ENCODE results near the gene CMPK1. TPM values are rescaled to one million over a fixed set of nuclear protein-coding genes. Genes with fewer than 3 reads are reported as not detected.

Gene CMPK1
- total and polyA plus RNA-seq, 2 donors (not counting 3 experiments of a cell fraction or from before 2014, with no cell fraction given): 16.4 to 79.6 TPM

DNA sequence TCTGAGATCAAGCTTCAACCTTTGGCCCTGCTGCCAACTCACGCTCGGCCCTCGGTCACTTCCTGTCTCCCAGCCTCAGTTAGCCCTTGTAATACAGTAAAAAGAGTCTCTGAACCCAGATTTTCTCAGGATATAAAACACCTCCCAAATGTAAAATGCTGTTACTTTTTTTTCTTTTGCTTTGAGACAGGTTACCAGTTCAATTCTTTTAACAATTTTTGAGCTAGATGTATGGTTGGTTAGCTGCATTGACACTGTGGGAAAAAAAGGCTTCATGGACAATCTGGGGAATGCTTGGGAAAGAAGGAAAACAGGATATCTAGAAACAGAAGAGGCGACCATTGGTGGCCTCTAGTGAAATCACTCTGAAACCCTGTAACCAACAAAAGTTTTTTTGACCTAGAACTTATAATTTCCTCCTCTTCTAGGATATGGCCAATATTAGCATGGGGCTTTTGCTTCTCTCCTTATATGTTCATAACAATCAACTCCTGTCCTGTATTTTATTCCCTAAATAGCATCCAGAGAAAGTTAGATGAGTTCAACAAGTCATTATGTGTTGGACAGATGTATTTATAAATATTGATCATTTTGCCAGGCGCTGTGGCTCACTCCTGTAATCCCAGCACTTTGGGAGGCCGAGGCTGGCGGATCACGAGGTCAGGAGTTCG, 1.3 kb downstream of the CMPK1 start:
- CTCF ChIA-PET: interaction anchor here (0.7 to 2.9 kb wide), 10 partner anchors 9 to 391 kb away, joined by 3 to 31 read pairs (median 6); partner anchors contain the start of gene STIL
- Histone ChIP-seq H3K9me3 (replicated peaks; ENCODE audit: control insufficient read depth, insufficient read depth, low read length) (no peaks in the 10 kb centered on the region), H3K4me1 (ENCODE audit: control insufficient read depth, extremely low read depth, insufficient read depth, low read length) (peaks cover 28% of the 10 kb centered on the region), H3K27ac (ENCODE audit: insufficient read depth, low read depth, low read length) (peak overlapping the region; percentile 87), H2AFZ (ENCODE audit: low read depth, low read length) (peak overlapping the region; percentile 77), H3K9ac (replicated peaks; ENCODE audit: extremely low read depth, insufficient read depth, low read length) (peak overlapping the region; percentile 84), H3K9me1 (replicated peaks; ENCODE audit: control insufficient read depth, extremely low read depth, insufficient read depth, low read length) (no peaks in the 10 kb centered on the region), H3K79me2 (ENCODE audit: control insufficient read depth, insufficient read depth, low read length) (peaks cover 56% of the 10 kb centered on the region), H3K27me3 (ENCODE audit: control insufficient read depth in 2 of 2, insufficient read depth in 2 of 2, low read length in 2 of 2) (no peaks in the 10 kb centered on the region), H3K4me2 (ENCODE audit: insufficient read depth, low read length) (peak overlapping the region; percentile 91), H3K4me3 (replicated peaks in 1 of 3; ENCODE audit: insufficient read depth in 1 of 3, low read depth in 1 of 3, low read length in 3 of 3) (peak overlapping the region; percentile 85 to 94 (median 89)), H3K36me3 (ENCODE audit: control insufficient read depth in 2 of 2, extremely low read depth in 1 of 2, insufficient read depth in 2 of 2, low read length in 2 of 2) (no peaks in the 10 kb centered on the region), H4K20me1 (replicated peaks; ENCODE audit: control insufficient read depth, extremely low read depth, insufficient read depth, low read length) (no peaks in the 10 kb centered on the region)
- TSS peak; percentile 54 for BruUV-seq (replicated peaks)
- FAIRE-seq (peak; percentile 81), DNase-seq (ENCODE audit: low read depth, low spot score) (peak; percentile 76)
- intact Hi-C loops (cut with micrococcal nuclease) (loop anchor here (10.0 kb wide), 1 partner anchor 620 kb away; the partner anchor contains the start of gene EFCAB14), dilution Hi-C loops (cut with MboI; ENCODE audit: extremely low pct_ligation_motif_present, low sequenced_read_pairs) (no loop called here)
- POLR2A ChIA-PET: interaction anchor here (2.7 kb wide), 1 partner anchor 20 kb away, joined by 21 read pairs; the partner anchor contains the start of gene STIL
- TF ChIP-seq, protein P1, sequence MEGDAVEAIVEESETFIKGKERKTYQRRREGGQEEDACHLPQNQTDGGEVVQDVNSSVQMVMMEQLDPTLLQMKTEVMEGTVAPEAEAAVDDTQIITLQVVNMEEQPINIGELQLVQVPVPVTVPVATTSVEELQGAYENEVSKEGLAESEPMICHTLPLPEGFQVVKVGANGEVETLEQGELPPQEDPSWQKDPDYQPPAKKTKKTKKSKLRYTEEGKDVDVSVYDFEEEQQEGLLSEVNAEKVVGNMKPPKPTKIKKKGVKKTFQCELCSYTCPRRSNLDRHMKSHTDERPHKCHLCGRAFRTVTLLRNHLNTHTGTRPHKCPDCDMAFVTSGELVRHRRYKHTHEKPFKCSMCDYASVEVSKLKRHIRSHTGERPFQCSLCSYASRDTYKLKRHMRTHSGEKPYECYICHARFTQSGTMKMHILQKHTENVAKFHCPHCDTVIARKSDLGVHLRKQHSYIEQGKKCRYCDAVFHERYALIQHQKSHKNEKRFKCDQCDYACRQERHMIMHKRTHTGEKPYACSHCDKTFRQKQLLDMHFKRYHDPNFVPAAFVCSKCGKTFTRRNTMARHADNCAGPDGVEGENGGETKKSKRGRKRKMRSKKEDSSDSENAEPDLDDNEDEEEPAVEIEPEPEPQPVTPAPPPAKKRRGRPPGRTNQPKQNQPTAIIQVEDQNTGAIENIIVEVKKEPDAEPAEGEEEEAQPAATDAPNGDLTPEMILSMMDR (IDR thresholded peaks at IDR 0.05; ENCODE audit: extremely low read depth in 1 of 2, insufficient read depth in 1 of 2, low read depth in 1 of 2, low read length in 2 of 2): no peak
- TF ChIP-seq JUN (IDR thresholded peaks at IDR 0.05; ENCODE audit: borderline replicate concordance, insufficient read depth, insufficient read length, low read depth): no peak
- TF ChIP-seq, protein P2, sequence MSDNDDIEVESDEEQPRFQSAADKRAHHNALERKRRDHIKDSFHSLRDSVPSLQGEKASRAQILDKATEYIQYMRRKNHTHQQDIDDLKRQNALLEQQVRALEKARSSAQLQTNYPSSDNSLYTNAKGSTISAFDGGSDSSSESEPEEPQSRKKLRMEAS (IDR thresholded peaks at IDR 0.05; ENCODE audit: insufficient read depth, insufficient read length): no peak
- TF ChIP-seq POLR2AphosphoS5 (IDR thresholded peaks at IDR 0.05; ENCODE audit: insufficient read depth, low read depth, low read length): no peak
- TF ChIP-seq EZH2 (IDR thresholded peaks at IDR 0.05; ENCODE audit: borderline replicate concordance, low read depth, low read length, severe bottlenecking): no peak
- TF ChIP-seq POLR2A (IDR thresholded peaks at IDR 0.05; ENCODE audit: low read depth, low read length): no peak
- TF ChIP-seq MYC (IDR thresholded peaks at IDR 0.05; ENCODE audit: low read depth, low read length): no peak
- no peak for TF ChIP-seq GATA2 (IDR thresholded peaks at IDR 0.05; ENCODE audit: insufficient read depth, insufficient read length, low read depth, low read length)
- no peak for TF ChIP-seq FOS (IDR thresholded peaks at IDR 0.05; ENCODE audit: borderline replicate concordance, insufficient read depth, low read length)
